GM18508 (cell line): ENCODE data around the gene SLC41A2.
A peak's percentile ranks its signal among the peaks of the same experiment; 100 is the strongest.
"Not testable (repeated sequence)": the region's sequence is repeated elsewhere in the genome, so short reads cannot be mapped to it uniquely, and the experiment has no call there.

ENCODE experiments used
- ATAC-seq: cut with Tn5 transposase; IDR thresholded peaks from one replicate; pipeline ENCODE4 v1.9.1; 2021; ENCODE audit warnings: moderate number of reproducible peaks; ENCODE audit not compliant: insufficient read depth, unreplicated experiment

Gene SLC41A2, protein sequence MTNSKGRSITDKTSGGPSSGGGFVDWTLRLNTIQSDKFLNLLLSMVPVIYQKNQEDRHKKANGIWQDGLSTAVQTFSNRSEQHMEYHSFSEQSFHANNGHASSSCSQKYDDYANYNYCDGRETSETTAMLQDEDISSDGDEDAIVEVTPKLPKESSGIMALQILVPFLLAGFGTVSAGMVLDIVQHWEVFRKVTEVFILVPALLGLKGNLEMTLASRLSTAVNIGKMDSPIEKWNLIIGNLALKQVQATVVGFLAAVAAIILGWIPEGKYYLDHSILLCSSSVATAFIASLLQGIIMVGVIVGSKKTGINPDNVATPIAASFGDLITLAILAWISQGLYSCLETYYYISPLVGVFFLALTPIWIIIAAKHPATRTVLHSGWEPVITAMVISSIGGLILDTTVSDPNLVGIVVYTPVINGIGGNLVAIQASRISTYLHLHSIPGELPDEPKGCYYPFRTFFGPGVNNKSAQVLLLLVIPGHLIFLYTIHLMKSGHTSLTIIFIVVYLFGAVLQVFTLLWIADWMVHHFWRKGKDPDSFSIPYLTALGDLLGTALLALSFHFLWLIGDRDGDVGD

DNA sequence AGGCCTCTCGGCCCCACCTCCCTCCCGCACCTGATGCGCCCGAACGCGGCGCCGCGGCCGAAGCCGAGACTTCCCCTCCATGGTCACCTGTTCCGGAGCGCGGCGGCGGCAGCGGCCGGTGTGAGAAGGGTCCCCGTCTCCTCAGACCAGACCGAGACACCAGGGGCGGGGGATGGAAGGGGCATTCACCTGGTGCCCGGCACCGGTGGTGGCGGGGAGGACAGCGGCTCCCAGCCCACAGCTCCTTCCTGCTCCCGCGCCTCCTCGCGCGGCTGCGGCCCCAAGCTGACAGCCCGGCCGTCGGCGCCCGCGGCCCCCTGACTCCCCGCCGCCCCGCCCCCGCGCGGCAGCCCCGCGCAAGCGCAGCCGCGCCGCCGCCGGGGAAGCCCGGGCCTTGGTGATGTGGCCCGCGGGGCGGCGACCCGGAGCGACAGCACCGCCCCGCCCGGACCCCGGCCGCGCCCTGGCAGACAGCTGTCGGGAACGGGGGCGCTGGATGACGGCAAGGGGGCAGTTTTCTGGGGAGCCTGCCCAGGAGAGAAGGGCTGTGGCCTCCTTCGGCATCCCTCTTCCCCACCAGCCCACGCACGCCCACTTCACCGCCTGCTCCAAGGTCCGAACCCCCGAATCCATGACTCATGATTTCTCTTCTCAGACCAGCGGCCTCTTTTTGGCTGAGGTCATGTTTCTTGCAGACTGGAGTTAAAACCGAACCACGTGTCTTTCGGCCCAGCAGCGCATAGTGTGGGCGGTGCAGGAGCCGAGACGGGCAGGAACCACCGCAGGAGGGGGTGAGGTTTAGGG, at the start of gene SLC41A2:
Gene SLC41A2, minus strand, starts transcription at position 290 of the 804 bp plus-strand sequence. CDS start 29,763 bp downstream, outside the sequence.
- ATAC-seq: peak; percentile 61

DNA sequence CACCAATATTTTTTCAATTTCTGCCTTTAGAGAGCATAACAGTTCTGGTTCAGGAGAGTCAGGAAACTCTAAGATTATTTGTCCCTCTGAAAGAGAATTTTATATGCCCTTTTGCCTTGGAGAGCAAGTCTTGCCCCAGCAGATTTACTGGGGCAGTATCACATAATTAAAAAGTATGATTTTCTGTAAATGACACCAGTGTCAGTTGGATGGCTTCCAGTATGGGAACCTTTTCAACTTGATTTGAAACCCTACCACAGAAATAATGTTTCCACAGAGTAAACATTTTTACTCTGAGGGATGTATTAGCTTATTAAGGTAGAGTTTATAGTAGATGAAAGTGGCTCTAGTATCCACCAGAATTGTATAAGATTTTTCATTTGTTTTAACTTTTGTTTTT, 43.4 kb upstream of the SLC41A2 start:
- ATAC-seq: no peak

DNA sequence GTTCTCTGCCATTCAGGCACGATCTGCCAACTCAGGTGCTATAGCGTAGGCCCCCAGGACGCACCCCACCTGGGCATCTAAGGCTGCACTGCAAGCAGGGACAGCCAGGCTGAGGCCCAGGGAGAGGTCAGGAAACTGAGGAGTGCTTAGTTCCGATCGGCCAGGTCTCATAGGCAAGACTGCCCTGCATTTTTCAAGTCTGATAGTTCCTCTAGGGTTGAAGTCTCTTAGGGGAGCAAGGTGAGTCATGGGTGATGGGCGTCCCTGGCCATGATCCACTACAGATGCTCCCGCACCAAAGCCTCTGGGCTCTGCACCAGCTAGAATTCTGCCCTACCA, 41.2 kb upstream of the SLC41A2 start:
- ATAC-seq: no peak

DNA sequence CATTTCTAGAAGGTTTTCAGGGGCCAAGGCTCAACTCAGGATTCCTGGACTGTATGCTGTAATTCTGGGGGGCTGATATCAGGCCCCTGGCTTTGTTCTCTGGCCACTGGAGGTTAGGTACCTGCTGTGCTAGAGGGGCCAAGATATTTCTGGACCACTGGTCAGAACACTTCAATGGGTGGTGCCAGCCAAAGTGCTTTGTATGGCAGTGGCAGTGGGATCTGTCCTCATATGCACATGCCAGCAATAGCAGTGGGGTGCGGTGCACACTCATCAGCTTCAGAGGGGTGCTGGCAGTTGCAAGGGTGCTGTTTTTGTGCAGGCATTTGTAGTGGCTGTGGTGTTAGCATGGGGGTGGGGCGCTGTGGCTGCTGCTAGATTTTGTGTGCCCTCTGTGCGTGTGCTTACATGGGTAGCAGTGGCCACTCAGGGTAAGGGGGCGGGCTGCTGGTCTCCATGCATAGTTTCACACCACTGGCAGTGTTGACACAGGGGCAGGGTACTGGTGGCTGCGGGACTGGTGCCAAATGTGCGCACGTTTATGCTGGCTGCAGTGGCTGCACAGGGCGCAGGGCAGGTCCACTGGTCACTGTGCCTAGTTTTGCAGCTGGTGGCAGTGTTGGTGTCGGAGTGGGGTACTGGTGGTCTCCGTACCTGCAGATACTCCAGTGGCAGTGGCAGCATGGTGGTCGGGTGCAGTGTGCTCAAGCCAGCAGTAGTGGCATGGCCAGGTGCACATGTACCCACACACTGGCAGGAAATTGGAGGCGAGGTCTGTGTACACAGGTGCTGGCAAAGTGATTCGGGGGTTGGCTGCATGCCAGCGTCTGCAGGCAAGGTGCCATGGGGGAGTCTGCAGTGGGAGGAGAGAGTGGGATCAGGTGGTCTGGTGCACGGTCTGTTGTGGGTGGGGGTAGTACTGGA, 40.6 kb upstream of the SLC41A2 start:
- no peak for ATAC-seq

DNA sequence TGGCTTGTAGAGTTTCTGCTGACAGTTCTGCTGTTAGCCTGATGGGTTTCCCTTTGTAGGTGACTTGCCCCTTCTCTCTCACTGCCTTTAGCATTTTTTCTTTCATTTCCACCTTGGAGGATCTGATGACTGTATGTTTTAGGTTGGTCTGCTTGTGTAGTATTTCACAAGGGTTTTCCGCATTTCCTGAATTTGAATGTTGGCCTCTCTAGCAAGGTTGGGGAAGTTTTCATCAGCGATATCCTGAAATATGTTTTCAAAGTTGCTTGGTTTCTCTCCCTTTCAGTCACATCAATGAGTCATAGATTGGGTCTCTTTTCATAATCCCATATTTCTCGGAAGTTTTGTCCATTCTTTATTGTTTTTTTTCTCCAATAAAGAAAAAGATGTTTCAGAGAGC, 39.5 kb upstream of the SLC41A2 start:
- ATAC-seq: no peak

DNA sequence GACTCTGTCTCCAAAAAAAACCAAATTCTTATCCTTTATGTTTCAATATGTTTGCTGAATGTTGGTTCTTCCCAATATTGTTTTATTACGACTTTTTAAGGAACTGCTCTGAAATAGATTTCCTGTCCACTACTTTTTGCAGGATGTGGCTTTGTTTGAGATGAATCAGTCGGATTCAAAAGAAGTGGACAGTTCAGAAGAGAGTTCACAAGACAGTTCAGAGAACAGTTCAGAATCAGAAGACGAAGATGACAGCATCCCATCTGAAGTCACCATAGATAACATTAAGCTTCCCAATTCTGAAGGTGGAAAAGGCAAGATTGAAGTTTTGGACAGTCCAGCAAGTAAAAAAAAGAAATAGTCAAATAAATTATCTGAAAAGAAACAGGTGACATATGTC, 36.2 kb upstream of the SLC41A2 start:
- ATAC-seq: no peak

DNA sequence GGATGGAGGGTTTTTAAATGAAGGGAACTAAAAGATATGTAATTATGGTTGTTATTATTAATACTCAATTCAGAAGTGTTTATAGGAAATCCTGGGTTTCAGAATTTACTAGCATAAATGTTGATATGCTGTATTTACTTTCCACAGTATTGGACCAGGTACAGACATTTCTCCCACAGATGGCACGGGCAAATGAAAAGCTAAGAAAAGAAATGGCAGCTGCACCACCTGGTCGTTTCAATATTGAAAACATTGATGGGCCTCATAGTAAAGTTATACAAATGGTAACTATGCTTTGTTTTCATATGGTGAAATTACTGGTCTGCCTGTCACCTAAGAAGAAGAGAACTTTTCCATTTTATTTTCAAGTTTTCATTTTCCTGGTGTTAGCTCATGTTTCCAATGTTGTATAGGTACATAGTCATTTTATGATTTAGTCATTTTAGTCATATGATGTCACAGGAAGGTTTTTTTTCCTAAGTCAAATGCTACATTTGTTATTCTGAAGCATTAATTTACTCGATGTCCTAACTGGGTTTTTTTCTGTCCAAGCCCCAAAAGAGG, 33.6 kb upstream of the SLC41A2 start:
- no peak for ATAC-seq

DNA sequence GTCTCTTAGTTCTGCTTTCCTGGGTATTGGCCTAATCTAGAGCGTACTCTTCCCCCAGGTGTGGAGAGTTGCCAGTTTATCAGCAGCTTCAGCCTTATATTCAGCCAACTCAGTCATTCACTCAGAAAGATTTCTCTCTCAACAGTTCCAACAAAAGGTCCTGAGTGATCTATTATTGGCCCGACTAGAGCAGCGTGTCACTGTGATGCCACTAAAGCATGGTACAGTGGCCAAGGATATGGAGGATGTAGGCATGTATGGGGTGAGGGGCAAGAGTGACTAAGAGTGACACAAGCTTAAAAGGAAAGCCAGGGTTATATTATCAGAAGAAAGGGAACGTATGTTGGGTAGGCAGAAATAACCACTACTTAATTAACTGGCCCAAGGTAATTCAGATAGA, 32.9 kb upstream of the SLC41A2 start:
- no peak for ATAC-seq

DNA sequence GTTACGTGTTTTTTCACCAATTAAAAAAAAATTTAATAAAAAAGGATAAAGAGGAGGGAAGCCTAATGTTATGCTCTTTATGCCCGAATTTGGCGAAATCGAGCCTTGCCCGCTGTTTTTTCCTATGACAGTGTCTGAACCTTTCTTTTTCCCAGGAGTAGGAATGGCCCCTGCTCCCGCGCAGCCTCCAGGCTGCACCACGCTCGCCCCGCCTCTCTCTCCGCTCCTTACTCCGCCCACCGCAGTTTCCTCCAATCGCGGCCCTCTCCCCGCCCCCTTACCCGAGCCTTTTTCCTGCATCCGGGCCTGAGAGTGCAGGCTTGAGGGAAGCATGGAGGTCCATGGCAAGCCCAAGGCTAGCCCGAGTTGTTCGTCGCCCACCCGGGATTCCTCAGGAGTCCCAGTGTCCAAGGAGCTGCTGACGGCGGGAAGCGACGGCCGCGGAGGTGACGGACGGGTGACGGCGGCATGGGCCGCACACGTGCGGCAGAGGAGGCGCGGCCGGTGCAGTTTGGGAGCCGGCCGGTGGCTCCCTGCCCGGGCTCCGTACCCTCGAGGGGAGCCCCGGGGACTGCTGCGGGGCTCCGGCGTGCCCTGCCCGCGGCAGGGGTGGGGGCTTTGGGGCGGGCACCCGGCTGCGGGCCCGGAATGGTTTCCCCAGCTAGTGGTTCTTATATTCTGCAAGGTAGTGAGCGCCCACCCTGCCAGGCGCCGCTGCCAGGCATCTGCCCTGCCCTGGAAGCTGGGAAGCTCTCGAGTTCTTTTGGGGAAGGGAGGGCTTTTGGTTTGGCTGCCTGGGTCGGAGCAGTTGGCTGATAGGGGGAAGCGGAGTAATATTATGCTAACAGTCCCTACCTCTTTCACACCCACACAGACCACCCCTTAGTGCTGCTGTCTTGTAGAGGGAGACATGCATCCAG, 28.2 kb upstream of the SLC41A2 start, which contains the start of gene NOPCHAP1:
Gene NOPCHAP1, plus strand, starts transcription at position 295 of the 920 bp plus-strand sequence. Its CDS starts 37 bp downstream, at position 332.
- ATAC-seq: peak; percentile 76

DNA sequence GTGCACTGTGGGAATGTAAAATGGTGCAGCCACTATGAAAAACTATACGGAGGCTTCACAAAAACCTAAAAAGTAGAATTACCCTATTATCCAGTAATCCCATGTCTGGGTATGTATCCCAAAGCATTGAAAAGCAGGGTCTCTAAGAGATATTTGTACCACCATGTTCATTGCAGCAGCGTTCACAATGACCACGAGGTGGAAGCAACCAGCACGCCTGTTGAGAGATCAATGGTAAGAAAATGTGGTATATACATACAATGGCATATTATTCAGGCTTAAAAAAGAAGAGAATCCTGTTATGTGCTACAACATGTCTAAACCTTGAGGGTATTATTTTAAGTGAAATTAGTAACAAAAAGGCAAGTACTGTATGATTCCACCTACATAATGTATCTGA, 27.1 kb upstream of the SLC41A2 start:
- no peak for ATAC-seq

DNA sequence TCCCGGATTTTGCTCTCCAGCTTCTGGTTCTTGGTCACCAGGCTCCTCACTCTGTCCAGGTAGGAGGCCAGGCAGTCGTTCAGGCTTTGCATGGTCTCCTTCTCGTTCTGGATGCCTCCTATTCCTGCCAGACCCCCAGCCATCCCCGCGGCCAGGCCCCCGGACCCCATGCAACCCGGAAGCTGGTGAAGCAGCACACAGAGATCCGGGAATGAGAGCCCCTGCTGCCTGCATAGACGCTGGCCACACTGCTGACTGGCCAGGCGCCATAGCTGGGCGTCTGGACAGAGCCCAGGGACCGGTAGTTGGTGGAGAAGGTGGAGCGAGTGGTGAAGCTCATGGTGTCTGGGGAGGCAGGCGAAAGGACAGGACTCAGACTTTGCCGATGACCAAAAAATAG, 19.6 kb upstream of the SLC41A2 start:
- ATAC-seq: not testable (repeated sequence)

DNA sequence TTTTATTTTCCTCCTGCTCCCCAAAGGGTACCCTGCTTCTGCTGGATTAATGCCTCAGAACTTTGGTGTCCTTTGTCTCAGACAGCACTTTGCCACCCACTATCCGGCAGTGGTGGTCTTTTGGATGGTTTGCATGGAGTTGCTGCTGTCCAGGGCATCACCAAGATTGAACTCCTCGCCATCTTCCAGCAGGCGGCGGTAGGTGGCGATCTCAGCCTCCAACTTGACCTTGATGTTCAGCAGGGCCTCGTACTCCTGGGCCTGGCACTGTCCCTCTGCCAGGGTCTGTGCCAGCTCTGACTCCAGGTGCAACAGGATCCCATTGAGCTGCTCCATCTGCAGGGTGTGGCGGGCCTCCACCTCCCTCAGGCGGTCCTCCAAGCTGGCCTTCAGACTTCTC, 18.6 kb upstream of the SLC41A2 start:
- ATAC-seq: no peak

DNA sequence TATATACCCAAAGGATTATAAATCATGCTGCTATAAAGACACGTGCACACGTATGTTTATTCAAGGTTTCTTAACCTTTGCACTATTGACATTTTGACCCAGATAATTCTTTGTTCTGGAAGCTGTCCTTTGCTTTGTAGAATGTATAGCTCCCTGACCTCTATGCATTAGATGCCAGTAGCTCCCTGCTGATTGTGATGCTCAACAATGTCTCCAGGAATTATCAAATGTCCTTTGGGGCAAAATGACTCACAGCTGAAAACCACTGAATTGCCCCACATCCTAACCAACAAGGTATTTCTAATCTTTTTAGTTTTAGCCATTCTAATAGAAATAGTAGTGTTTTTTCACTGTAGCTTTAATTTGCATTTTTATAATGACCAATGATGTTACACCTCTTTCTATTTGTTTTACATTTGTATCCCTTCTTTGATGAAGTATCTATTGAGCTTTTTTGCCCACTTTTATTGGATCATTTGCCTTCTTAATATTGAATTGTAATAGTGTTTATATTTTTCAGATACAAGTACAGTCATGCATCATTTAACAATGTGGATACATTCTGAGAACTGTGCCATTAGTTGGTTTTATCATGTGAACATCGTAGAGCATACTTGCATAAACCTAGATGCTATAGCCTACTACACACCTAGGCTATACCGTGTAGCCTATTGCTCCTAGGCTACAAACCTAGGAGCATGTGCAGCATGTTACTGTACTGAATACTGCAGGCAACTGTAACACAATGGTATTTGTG, 17.7 kb upstream of the SLC41A2 start:
- ATAC-seq: no peak

DNA sequence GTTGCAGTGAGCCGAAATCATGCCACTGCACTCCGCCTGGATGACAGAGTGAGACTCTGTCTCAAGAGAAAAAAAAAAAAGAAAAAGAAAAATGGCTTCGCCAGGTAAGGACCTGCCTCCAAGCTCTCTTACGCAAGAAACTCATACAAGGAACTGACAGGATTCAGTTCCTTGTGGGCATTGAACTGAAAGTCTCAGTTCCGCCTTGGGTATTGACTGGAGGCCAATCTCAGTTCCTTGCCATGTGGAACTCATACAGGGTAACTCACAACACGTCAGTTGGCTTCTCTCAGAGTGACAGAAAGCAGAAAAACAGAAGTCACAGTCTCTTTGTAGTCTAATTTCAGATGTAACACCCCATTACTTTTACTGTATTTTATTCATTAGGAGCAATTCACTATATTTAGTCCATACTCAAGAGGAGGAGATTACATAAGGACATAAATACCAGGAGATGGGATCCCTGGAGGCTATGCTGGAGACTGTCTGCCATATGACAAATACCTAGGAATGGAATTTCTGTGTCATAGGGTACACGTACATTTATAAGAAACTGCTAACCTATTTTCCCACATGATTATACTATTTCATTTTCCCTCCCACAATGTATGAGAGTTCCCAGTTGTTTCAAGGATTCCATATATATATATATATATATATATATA, 16.7 kb upstream of the SLC41A2 start:
- peak; percentile 92 for ATAC-seq

DNA sequence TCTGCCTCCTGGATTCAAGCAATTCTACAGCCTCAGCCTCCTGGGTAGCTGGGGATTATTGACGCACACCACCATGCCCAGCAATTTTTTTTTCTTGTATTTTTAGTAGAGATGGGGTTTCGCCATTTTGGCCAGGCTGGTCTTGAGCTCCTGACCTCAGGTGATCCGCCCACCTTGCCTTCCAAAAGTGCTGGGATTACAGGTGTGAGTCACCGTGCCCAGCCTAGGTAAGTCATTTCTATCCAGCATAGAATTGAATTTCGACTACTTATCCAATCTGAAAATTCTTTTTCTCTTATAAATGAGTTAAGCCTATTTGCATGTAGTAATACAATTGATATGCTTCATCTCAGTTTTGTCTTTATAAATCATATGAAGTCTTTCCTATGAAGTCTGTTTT, 15.2 kb upstream of the SLC41A2 start:
- ATAC-seq: no peak

DNA sequence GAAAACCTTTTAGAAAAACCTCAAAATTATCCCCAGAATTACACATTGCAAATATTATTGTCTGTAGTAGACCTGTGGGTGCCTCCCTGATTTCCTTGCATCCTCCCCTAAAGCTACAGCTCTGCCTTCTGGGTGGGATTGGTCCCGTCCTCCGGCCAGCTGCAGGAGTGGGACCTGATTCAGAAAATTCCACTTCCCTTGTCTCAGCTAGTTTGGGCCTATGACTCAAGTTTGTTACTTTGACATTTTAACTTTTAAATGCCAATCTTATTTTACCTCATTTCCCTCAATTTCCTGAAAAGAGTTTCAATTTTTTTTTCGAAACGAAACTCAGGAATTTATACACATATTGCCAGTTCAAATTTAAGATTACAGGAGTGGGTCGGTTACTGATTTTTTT, 13.2 kb upstream of the SLC41A2 start:
- ATAC-seq: no peak

DNA sequence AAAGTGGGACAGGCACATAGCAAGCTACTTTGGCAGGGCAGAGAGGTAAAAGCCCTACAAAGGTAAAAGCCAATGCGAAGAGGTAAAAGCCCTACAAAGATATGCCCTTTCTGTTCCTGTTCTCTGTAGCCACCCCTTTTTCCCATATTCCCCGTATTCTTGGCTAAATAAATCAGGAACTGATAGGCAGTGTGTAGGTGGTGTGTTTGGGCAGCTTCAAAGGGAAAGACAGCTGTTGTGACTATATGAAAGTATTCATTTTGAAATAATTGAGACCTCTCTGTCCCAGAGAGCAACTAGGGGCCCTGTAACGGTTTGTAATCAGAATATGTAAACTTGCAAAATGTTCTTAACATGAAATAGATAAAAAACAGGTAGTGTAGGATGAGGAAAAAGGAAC, 11.3 kb upstream of the SLC41A2 start:
- no peak for ATAC-seq

DNA sequence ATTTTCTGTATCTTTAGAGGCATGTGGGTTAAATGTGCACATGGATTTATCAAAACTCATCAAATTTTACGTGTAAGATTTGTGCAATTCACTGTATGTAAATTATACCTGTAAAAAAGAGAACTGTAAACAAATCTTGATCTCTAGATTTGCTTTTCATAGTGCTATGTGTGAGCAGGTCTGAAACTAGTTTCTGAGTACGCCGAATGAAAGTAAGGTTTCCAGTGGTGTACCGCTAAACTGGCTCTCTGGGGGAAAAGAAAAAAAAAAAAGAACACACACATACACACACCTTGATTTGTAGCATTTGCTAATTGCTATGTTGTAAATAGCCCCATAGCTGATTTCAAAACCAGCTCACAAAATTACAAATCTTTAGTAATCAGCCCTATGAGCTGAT, 8.6 kb upstream of the SLC41A2 start:
- ATAC-seq: peak; percentile 62
